GM21737 (cell line): ENCODE data around the gene CCM2.

Source experiments
- ATAC-seq: cut with Tn5 transposase; IDR thresholded peaks from one replicate; pipeline ENCODE4 v1.9.1; 2021; ENCODE audit warnings: mild to moderate bottlenecking, moderate library complexity; ENCODE audit not compliant: unreplicated experiment

The CCM2 gene

DNA sequence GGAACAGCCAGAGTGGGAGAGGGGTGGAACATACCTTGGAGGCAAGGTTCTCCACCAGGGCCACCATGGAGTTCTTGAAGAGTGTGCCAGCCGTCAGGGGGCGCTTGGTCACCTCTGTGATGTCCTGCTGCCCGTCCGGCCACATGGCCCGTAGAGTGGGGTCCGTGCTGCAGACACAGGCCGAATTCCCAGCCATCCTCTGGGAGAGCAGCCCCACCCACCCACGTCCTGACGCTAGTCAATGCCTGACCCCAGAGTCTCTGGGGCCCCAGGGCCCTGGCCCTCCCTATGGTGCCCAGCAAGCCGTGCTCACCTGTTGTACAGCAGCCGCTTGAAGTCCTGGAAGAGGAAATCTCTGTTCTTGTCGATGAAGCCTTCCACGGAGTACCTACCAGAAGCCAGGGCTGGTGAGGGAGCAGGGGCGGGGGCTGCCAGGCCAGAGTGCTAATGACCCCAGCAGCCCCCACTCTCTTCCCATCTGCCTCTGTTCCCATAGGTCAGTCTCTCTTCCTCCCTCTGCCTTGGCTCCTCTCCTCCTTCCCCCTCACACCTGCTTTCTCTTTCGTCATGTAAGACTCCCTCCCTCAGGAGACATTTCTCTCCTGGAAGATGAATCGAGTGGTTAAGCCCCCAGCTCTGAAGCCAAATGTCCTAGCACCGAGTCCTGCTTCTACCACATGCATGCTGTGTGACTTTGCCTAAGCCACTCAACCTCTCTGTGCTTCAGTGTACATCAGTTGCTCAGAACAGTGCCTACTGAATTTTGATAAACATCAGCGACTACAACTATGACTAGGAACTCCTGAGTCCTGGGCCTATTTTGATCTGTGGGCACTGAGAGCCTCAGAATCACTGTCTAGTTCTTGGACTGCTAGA, 32.2 kb upstream of the CCM2 start:
- no peak for ATAC-seq

DNA sequence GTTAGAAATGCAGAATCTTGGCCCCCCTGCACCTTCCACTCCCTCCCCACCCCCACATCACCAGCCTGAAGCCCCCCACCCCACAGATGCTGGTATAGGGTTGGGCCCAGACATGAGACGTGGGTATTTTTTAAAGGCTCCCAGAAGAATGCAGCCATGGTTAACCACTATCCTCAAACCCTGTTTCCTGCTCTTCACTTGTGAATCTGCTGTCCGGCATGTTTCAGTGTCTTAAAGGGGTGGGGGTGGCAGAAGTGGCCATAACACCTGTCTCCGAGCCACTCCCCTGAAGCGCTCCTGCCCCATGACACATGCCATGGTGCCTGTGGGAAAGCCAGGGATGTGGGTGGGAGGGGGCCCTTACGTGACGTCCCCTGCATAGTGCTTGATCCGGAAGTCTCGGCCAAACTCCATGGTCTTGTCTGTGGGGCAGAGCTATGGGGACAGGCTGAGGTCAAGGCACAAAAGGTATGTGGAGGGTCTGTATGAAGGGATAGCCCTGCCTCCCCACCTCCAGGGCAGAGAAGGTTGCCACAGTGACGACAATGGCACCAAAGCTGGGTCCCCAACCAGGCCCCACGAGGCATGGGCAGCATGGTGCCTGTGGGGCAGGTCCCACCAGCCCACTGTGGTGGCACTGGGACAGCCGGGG, 30.8 kb upstream of the CCM2 start:
- ATAC-seq, result no peak

DNA sequence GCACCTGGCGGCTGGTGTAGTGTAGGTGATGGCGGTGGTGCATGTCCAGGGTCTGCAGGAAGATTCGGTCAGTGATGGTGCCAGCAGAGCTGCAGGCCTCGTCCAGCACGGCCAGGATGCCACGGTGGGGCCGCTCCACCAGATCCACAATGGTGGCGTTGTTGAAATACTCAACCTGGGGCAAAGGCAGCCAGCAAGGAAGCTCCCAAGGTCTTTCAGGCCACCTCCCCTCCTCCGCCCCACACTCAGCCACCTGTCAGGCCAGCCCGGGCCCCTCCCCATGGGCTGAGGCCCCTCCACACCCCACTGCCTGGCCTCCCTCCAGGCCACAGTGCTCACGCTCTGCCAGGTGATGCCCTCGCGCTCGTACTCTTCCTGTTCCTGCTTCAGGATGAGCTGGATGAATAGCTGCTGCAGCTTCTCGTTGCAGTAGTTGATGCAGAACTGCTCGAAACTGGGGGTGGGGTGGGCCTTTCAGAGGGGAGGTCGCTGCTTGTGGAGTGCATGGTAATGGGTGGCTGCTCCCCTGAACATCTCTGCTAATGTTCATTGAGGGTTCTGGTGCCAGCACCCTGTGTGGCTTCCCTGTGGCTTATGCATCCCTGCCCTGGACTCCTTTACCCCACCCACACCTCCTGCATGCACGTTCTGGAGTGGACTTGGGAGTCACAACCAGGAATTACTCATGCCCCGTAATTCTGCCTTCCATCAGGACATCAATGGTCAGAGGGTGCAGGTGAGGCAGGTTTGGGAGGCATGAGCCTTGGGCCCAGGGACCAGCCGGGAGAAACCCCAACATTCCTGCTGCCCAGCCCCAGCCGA, 30.1 kb upstream of the CCM2 start:
- ATAC-seq, result no peak

DNA sequence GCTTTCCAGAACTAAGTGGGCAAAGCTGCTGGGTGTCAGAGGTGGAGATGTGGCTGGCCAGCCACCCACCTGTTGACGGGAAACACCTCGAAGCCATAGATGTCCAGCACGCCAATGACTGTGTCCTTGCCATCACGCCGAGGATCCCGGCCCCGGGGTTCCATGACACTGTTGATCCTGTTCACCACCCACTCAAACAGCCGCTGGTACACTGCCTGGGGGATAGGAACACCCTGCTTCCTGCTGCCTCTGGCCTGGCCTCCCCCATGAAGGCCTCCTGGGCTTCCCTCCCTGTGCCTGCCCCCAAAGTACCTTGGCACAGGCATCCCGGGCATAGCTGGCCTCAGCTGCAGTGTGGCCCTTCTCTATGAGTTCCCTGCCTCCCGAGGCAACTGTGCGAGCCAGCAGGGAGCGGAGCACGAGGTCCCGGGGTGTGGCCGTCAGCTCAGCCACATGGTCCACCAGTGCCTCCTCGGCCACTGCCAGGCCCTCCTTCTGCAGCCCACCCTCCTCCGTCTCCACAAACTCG, 29.4 kb upstream of the CCM2 start:
- ATAC-seq, result no peak

DNA sequence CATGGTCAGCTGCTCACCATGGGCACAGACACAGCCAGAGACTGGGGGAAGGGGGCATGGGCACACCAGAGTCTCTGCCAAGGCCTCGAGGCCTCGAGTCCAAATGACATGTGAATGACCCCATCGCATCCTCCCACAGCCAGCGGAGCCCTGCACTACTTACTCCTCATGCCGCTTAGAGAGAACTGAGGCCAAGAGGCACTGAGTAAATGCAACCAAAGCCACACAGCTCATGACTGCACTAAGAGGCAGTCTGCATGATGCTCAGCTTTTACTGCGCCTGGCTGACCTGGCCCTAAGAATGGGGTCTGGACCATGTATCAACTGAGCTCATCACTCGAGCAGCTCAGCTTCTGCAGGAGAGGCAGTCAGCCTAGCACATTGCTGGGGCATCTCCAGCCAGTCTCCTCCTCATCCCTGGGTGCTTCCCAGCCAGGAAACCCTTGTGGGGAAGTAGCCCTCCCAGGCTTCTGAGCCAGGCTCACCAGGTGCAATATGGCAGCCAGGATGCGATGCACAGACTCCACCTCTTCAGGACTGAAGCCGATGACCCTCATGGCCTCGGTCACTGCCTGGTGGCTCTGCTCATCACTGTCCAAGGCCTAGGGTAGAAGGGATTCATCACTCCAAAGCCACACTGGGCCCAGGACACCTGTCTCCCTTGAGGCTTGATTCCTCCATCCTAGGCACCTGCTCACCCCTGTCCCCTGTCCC, 28.7 kb upstream of the CCM2 start:
- ATAC-seq, result no peak

DNA sequence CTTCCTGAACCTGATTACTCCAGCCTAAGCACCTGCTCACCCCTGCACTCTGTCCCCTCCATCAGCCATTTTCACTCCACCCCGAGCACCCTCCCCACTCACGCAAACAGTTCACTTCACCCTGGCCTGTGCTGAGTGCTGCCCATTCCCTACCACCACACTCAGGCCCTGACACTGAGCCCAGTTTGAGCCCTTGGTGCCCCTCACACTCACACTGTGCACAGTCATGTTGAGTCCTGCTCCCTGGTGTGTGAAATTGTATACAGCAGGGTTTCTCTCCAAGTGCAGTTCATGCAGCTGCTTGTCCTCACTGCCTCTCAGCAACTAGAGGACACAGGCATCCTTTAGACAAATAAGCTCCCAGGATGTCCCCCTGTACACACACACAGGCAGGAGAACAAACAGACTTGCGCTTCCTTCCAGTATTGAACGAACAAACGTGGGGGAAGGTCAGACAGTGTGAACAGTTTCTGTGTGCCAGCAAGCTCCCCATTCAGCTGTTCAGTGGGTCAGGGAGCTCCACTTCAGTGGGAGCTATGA, 28.0 kb upstream of the CCM2 start:
- no peak for ATAC-seq

DNA sequence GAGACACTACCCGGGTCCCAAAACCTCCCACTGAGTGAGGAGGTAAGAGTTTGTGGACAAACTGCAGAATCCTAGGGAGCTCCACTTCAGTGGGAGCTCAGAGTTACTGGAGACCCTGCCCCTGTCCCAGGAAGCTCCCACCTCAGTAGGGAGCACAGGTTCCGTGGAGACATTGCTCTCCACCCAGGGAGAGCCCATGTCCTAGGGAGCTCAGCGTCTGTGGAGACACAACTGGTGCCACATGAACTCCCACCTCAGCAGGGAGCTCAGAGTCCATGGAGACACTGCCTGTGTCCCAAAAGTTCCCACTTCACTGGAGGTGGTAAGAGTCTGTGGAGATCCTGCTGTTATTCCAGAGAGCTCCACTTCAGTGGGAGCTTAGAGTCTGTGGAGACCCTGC, 27.4 kb upstream of the CCM2 start:
- ATAC-seq, result no peak

DNA sequence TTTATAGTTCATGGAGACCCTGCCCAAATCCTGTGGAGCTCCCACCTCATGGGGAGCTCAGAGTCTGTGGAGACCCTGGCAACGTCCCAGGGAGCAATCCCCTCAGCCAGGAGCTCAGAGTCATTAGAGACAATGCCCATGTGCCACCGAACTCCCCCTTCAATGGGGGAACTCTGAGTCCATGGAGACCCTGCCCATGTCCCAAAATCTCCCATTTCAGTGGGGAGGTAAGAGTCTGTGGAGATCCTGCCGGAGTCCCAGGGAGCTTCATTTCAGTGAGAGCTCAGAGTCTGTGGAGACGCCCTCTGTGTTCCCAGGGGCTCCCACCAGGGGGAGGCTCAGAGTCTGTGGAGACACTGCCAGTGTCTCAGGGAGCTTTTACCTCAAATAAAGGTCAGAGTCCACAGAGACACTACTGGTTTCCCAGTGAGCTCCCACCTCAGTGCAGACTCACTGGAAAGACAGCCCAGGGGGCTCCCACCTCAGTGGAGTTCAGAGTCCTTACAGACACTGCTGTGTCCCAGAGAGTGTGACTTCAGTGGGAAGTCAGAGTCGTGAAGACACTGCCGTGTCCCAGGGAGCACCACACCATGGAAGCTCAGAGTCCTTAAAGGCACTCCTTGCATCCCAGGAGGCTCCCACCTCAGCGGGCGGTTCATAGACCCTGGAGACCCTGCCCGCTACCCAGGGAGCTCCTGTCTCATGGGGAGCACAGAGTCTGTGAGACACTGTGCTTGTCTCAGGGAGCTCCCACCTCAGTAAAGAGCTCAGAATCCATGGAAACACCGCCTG, 26.2 kb upstream of the CCM2 start:
- no peak for ATAC-seq

DNA sequence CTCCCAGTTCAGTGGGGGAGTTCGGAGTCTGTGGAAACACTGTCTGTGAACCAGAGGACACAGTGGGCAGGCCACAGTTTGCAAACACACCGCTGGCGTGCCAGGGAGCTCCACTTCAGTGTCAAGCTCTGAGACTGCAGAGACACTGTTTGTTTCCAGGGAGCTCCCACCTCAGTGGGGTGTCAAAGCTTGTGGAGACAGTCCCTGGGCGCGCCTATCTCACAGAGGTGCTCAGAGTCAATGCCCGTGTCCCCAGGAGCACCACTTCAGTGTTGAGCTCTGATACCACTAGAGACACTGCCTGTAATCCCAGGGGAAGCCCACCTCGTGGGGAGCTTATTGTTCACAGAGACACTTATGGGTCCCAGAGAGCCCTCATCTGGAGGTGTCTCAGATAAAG, 25.5 kb upstream of the CCM2 start:
- ATAC-seq, result no peak

DNA sequence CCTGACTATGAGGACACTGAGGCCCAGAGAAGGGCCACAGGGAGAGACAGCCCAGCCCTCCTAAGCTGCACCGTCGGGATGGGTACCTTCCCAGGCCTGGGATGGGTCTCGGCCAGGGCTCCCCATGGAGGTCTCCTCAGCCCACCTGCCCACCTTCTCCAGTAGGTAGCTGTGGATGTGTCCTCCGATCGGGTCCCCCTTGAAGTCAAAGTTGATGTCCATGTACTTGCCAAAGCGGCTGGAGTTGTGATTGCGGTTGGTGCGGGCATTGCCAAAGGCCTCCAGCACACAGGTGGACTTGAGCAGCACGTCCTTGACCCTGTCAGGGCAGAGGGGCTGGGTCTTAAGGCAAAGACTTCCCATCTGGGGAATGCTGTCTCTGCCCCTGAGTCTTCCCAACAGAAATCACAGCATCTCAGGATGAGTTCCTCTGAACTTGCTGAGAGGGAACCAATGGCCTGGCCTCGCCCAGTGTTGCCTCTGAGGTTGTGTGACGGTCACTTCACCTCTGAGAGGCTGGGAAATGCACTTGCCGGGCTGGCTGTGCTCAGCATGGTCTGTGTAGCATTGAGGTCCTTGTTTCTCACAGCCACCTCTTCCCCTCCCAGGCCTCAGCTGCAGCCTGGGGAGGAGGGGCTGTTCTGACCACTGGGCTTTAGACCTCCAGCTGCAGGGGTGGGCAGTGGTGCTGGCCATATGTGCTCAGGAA, 24.5 kb upstream of the CCM2 start:
- no peak for ATAC-seq

DNA sequence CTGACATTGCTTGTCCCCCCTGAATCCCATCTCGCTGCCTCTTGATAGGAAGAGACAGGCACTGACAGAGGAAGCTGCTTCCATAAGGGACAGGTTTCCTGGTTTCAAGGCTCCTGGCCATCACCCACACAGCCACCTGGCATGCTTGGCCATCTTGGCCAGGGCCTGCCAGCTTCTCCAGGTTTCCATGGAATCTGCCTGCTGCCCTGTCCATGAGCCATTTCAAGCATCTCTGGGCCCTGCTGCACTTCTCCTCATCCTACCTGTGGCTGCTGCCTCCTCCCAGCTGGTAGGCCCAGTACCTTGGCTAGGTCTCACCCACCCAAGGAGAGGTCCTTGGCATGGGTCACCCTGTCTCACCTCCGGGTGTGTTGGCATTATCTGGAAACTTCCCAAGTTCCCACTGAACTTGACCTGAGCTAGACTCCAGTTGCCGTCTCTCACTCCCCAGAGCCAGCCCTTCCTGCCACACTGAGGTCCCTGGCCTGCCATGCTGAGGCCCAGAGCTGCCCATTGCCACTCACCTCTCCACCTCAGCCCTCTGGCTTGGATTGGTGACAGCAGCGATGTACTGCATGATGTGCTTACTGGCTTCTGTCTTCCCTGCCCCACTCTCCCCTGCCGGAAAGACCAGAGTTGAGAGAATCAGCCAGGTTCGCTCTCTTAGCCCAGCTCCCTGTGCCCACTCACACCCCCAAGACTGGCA, 23.8 kb upstream of the CCM2 start:
- no peak for ATAC-seq

DNA sequence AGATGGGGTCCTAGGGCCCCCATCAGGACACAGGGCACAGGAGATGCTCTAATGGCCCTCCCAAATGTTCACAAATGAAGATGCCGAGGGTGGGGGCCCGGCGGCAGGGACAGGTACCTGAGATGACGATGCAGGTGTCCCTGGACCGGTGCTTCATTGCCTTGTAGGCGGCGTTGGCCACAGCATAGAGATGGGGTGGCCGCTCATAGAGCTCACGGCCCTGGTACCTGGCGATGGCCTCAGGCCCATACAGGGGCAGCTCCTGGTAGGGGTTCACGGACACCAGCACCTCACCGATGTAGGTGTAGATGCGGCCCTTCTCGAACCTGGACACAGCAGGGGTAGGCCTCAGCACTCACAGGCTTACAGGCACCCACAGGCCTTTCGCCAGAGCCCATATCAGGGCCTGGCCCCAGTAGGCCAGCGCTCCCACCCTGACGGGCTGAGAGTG, 23.2 kb upstream of the CCM2 start:
- ATAC-seq, result no peak

DNA sequence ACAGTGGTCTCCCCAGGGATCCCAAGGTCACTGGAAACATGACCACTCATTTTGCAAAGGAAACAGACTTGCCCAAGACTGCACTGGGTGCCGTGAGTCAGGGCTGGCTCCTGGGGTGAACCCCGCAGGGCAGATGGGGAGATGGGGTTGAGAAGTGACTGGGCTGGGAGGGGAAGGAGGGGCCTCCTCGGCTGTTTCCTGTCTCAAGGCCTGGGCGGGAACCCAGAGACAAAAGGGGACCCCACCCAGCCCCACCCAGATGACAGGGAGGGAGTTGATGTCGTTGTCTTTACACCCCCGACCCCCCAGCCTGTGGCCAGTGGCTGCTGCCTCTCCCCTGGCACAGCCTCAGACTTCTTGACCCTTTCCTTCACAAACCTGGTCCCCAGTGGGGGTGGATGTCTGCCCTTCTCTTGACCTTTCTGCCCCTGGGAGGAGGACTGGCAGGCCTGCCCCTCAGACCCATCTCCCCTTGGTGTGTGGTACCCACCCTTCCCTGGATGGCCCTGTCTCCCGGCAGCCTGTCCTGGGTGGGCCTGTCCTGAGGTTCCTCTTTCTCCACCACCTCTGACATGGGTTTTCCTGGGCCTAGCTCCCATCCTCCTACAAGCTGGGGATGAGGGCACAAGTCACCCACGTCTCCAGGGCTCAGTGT, 22.6 kb upstream of the CCM2 start:
- ATAC-seq, result no peak

DNA sequence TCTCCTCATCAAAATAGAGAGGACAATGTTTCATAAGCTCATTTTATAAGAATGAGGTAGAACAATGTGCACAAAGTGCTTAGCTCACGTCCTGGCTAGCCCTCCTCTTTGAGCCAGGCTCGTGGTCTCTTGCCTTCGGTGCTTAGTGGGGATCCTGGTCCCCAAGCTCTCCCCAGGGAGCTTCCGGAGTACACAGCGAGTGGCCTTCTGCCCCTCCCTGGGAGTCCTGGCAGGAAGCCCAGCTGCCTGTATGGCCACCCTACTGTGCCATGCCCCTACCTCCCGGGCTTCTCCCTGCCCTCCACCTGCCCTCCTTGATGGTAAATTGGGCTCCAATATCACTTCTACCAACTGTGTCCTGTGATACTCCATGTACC, 22.1 kb upstream of the CCM2 start:
- no peak for ATAC-seq

DNA sequence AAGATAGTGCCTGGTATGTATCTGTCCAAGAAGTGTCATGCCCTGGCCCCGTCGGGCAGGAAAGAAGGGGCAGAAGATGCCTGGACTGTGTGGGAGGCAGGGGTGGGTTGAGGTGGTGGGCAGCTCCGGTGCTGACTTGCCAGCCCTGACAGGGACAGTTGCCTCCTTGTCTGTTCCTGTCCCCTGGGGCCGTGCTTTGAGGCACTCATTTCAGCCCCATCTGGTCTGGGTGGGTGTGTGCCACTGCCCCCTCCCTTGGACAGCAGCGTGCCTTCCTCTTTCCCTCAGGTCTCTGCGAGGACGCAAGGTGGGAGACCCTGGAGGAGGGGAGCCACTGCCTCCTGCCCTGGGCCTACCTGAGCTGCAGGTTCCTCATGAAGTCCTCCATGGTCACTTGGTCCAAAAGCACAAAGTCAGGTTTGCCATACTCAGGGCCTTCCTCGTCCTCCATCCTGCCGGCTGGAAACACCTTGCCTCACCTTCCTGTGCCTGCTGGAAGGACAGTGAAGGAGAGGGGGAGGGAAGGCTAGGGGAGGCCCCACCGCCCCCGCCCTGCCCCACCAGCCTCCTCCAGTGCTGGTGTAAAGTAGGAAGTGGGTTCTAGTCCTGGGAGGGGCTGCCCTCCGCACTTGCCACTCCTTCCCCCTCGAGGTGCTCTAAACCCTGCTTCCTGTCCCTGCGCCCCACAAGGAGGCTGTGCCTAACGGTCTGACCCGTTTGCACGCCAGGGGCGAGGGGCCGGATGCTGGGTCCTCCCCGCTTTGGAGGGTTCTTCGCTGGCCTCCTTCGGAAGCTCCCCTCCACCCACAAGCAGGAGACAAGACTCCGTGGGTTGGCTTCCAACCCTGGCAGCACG, 21.3 kb upstream of the CCM2 start, which contains the start of gene MYO1G:
Gene MYO1G, minus strand, starts transcription at position 505 of the 856 bp plus-strand sequence. Its CDS starts 54 bp downstream, at position 451.
- ATAC-seq, result peak; percentile 59

DNA sequence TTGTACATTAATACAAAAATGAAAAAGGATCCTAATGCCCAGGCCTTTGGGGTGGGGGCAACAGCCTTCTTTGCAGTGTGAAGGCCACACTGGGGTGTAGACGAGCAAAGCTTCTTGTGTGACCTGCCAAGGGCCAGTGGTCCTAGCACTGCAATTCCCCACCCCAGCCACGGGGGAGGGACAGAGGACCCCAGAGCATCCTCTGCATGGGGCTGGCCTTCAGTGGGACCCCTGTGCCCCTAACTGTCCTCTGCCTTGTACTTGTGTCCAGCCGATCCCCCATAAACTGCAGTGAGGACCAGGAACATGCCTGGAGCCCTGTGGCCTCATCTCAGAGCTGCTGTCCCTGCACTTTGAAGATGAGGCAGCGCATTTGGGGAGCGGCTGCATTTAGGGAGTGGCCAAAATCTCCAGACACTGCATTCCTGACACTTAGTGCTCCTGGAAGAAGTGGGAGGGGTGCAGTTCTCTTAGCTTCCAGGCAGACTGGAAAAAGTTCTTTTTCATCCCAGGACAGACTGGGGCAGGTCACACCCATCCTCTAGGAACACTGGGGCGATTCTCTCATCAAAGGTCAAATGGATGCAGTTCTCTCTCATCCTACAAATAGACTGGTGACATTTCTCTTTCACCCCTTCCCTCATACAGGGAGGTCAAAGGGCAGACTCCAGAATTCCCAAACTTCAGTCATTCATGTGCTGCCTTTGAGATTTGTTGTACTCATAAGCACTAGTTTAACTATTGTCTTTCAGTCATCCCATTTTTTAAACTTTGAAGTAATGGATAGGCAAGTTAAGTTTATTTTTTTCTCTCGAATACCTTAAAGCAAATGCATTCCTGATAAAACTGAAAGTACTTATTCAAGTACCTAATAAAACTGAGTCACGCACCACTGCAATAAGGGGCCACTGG, 20.3 kb upstream of the CCM2 start:
- ATAC-seq, result no peak
